ENCODE results near the gene SUV39H2. TPM values are rescaled to one million over a fixed set of nuclear protein-coding genes. Genes with fewer than 3 reads are reported as not detected.

SUV39H2 gene
- total RNA-seq, 4 donors from 2014 or later: 3.1 to 11.3 (median 3.6) TPM

- TF ChIP-seq CTCF (IDR thresholded peaks at IDR 0.05; ENCODE audit: low read depth): no peak
These were observed 39.4 kb upstream of the SUV39H2 start for GRCh38 chr10:14839305-14839695.

- TF ChIP-seq CTCF (IDR thresholded peaks at IDR 0.05; ENCODE audit: low read depth): no peak
These were observed 38.5 kb upstream of the SUV39H2 start for GRCh38 chr10:14840178-14840577.

- no peak for TF ChIP-seq CTCF (IDR thresholded peaks at IDR 0.05; ENCODE audit: low read depth)
These were observed 35.2 kb upstream of the SUV39H2 start for GRCh38 chr10:14843327-14843988.

- no peak for TF ChIP-seq CTCF (IDR thresholded peaks at IDR 0.05; ENCODE audit: low read depth)
These were observed 33.7 kb upstream of the SUV39H2 start for GRCh38 chr10:14844948-14845347.

- TF ChIP-seq CTCF (IDR thresholded peaks at IDR 0.05; ENCODE audit: low read depth): no peak
These were observed 26.4 kb upstream of the SUV39H2 start for GRCh38 chr10:14852236-14852635.

GRCh38 chr10:14855453-14855852 is 23.2 kb upstream of the SUV39H2 start:
- no peak for TF ChIP-seq CTCF (IDR thresholded peaks at IDR 0.05; ENCODE audit: low read depth)

- TF ChIP-seq CTCF (IDR thresholded peaks at IDR 0.05; ENCODE audit: low read depth): no peak
These were observed 20.2 kb upstream of the SUV39H2 start for GRCh38 chr10:14858338-14858960.
